Fibroblast of lung (primary cell): Measurements from ENCODE around the gene FMNL2.

Source experiments
- EZH2 ChIP-seq: IDR thresholded peaks from 2 replicates; pipeline ENCODE4 v1.5.1; 2012; ENCODE audit warnings: low read length, control low read depth, mild to moderate bottlenecking; ENCODE audit errors: missing control alignments
- TF ChIP-seq, protein P1 (sequence below), 2 donors: IDR thresholded peaks in 1 of 2; conservative IDR thresholded peaks in 1 of 2; 1 replicate in 1 of 2; 2 replicates in 1 of 2; pipeline ENCODE4 v1.5.1; 2011 to 2012; ENCODE audit warnings: low read length in 2 of 2, control low read depth in 1 of 2, inconsistent platforms in 1 of 2, low read depth in 1 of 2, mild to moderate bottlenecking in 1 of 2

- TF ChIP-seq, protein P1, sequence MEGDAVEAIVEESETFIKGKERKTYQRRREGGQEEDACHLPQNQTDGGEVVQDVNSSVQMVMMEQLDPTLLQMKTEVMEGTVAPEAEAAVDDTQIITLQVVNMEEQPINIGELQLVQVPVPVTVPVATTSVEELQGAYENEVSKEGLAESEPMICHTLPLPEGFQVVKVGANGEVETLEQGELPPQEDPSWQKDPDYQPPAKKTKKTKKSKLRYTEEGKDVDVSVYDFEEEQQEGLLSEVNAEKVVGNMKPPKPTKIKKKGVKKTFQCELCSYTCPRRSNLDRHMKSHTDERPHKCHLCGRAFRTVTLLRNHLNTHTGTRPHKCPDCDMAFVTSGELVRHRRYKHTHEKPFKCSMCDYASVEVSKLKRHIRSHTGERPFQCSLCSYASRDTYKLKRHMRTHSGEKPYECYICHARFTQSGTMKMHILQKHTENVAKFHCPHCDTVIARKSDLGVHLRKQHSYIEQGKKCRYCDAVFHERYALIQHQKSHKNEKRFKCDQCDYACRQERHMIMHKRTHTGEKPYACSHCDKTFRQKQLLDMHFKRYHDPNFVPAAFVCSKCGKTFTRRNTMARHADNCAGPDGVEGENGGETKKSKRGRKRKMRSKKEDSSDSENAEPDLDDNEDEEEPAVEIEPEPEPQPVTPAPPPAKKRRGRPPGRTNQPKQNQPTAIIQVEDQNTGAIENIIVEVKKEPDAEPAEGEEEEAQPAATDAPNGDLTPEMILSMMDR (conservative IDR thresholded peaks at IDR 0.05 in 1 of 2, IDR thresholded peaks at IDR 0.05 in 1 of 2; ENCODE audit: low read depth in 1 of 2, low read length in 2 of 2), result no peak
- no peak for TF ChIP-seq EZH2
Observed at GRCh38 chr2:152430876-152431275, 95.9 kb downstream of the FMNL2 start.
